ENCODE measurements around the gene CENPH. TPM values are rescaled to one million over a fixed set of nuclear protein-coding genes. Genes with fewer than 3 reads are reported as not detected.
"Not testable (repeated sequence)": the region's sequence is repeated elsewhere in the genome, so short reads cannot be mapped to it uniquely, and the experiment has no call there.

CENPH gene
- total and polyA plus RNA-seq, 4 experiments from 2014 or later: 6.1 to 8.3 (median 6.6) TPM

- peaks cover 19 to 27% (median 25%) of the 10 kb centered on the region in 4 donors for H3K4me1 Mint-ChIP-seq
- no peaks in the 10 kb centered on the region for H3K9me3 ChIP-seq (ENCODE audit: control insufficient read depth in 1 of 2, low read length in 2 of 2)
- no peaks in the 10 kb centered on the region for H3K27me3 ChIP-seq (ENCODE audit: insufficient read depth, low read length)
- no peaks in the 10 kb centered on the region for H3K27me3 Mint-ChIP-seq
- peaks cover 5 to 11% of the 10 kb centered on the region in 2 donors for H3K36me3 Mint-ChIP-seq
- no peaks in the 10 kb centered on the region for H3K36me3 ChIP-seq (ENCODE audit: insufficient read depth, low read length)
- ChIA-PET CTCF (ENCODE audit: partially characterized antibody) (interaction anchor here (1.0 to 1.3 kb wide), 3 partner anchors 8 to 126 kb away, joined by 4 to 5 read pairs (median 4); partner anchors contain the start of gene SLC30A5), POLR2A (ENCODE audit: partially characterized antibody) (interaction anchor here (8.0 kb wide), 1 partner anchor 14 kb away, joined by 81 read pairs; the partner anchor contains the start of gene CDK7)
- H3K4me1 ChIP-seq (ENCODE audit: insufficient read depth, low read length): peaks cover 22% of the 10 kb centered on the region
- peak overlapping the region in 1 of 8 donors; percentile 29 for H3K4me3 Mint-ChIP-seq
- intact Hi-C loops (cut with micrococcal nuclease): no loop called here
- H3K27ac ChIP-seq (ENCODE audit: low read depth, low read length): no peak overlapping the region
- H3K9me3 Mint-ChIP-seq: peaks cover 0 to 4% (median 0%) of the 10 kb centered on the region in 8 donors
- H3K27ac Mint-ChIP-seq: no peak overlapping the region
- no peak for DNase-seq
- H3K4me3 ChIP-seq (ENCODE audit: low read length in 2 of 2): no peak overlapping the region
Measured at GRCh38 chr5:69219939-69220338, 30.6 kb downstream of the CENPH start.

GRCh38 chr5:69220371-69220770 is 31.0 kb downstream of the CENPH start:
- H3K27me3 ChIP-seq (ENCODE audit: insufficient read depth, low read length); H3K27me3 Mint-ChIP-seq; H3K9me3 ChIP-seq (ENCODE audit: control insufficient read depth in 1 of 2, low read length in 2 of 2); DNase-seq; H3K27ac Mint-ChIP-seq; H3K36me3 ChIP-seq (ENCODE audit: insufficient read depth, low read length); H3K9me3 Mint-ChIP-seq; H3K4me3 ChIP-seq (ENCODE audit: low read length in 2 of 2); H3K27ac ChIP-seq (ENCODE audit: low read depth, low read length); intact Hi-C loops (cut with micrococcal nuclease): not testable (repeated sequence)
- H3K4me3 Mint-ChIP-seq: peak overlapping the region in 1 of 8 donors; percentile 29
- H3K4me1 ChIP-seq (ENCODE audit: insufficient read depth, low read length): peaks cover 22% of the 10 kb centered on the region
- peaks cover 19 to 27% (median 24%) of the 10 kb centered on the region in 4 donors for H3K4me1 Mint-ChIP-seq
- peaks cover 5 to 11% of the 10 kb centered on the region in 2 donors for H3K36me3 Mint-ChIP-seq
- ChIA-PET POLR2A (ENCODE audit: partially characterized antibody) (interaction anchor here (8.0 kb wide), 1 partner anchor 13 kb away, joined by 81 read pairs; the partner anchor contains the start of gene CDK7), CTCF (ENCODE audit: partially characterized antibody) (interaction anchor here (1.1 kb wide), 1 partner anchor 127 kb away, joined by 4 read pairs; the partner anchor contains the start of gene SLC30A5)

GRCh38 chr5:69220833-69221232 is 31.4 kb downstream of the CENPH start:
- not testable (repeated sequence) for H3K27ac Mint-ChIP-seq

GRCh38 chr5:69224520-69224919 is 35.1 kb downstream of the CENPH start:
- no peaks in the 10 kb centered on the region for H3K27me3 Mint-ChIP-seq
- no peak overlapping the region for H3K27ac Mint-ChIP-seq
- H3K27me3 ChIP-seq (ENCODE audit: insufficient read depth, low read length): no peaks in the 10 kb centered on the region
- intact Hi-C loops (cut with micrococcal nuclease): no loop called here
- peaks cover 13% of the 10 kb centered on the region for H3K36me3 ChIP-seq (ENCODE audit: insufficient read depth, low read length)
- H3K4me1 ChIP-seq (ENCODE audit: insufficient read depth, low read length): peaks cover 2% of the 10 kb centered on the region
- ChIA-PET POLR2A (ENCODE audit: partially characterized antibody) (interaction anchor here (0.6 kb wide), 1 partner anchor 138 kb away, joined by 3 read pairs; no protein-coding TSS in a partner anchor), CTCF (ENCODE audit: partially characterized antibody) (no interaction called here)
- peaks cover 5 to 10% of the 10 kb centered on the region in 2 donors for H3K36me3 Mint-ChIP-seq
- no peak for DNase-seq
- no peak overlapping the region for H3K4me3 Mint-ChIP-seq
- H3K9me3 Mint-ChIP-seq: peaks cover 0 to 1% (median 0%) of the 10 kb centered on the region in 8 donors
- no peak overlapping the region for H3K27ac ChIP-seq (ENCODE audit: low read depth, low read length)
- no peak overlapping the region for H3K4me3 ChIP-seq (ENCODE audit: low read length in 2 of 2)
- H3K4me1 Mint-ChIP-seq: peaks cover 0 to 6% (median 3%) of the 10 kb centered on the region in 4 donors
- H3K9me3 ChIP-seq (ENCODE audit: control insufficient read depth in 1 of 2, low read length in 2 of 2): no peaks in the 10 kb centered on the region

More at GRCh38 chr5:69220833-69221232, 31.4 kb downstream of the CENPH start:
- CTCF ChIA-PET (ENCODE audit: partially characterized antibody); H3K9me3 ChIP-seq (ENCODE audit: control insufficient read depth in 1 of 2, low read length in 2 of 2); DNase-seq; H3K27me3 Mint-ChIP-seq; H3K36me3 ChIP-seq (ENCODE audit: insufficient read depth, low read length); H3K27me3 ChIP-seq (ENCODE audit: insufficient read depth, low read length); intact Hi-C loops (cut with micrococcal nuclease); H3K27ac ChIP-seq (ENCODE audit: low read depth, low read length); H3K4me3 ChIP-seq (ENCODE audit: low read length in 2 of 2); H3K9me3 Mint-ChIP-seq; H3K4me3 Mint-ChIP-seq: not testable (repeated sequence)
- POLR2A ChIA-PET (ENCODE audit: partially characterized antibody): interaction anchor here (8.0 kb wide), 1 partner anchor 13 kb away, joined by 81 read pairs; the partner anchor contains the start of gene CDK7
- H3K4me1 Mint-ChIP-seq: peaks cover 19 to 26% (median 24%) of the 10 kb centered on the region in 4 donors
- peaks cover 5 to 13% of the 10 kb centered on the region in 2 donors for H3K36me3 Mint-ChIP-seq
- H3K4me1 ChIP-seq (ENCODE audit: insufficient read depth, low read length): peaks cover 22% of the 10 kb centered on the region

GRCh38 chr5:69225860-69226259 is 36.5 kb downstream of the CENPH start:
- H3K36me3 ChIP-seq (ENCODE audit: insufficient read depth, low read length): peaks cover 13% of the 10 kb centered on the region
- Mint-ChIP-seq H3K4me1 (peaks cover 0 to 4% (median 2%) of the 10 kb centered on the region in 4 donors), H3K27ac (no peak overlapping the region), H3K9me3 (no peaks in the 10 kb centered on the region), H3K27me3 (no peaks in the 10 kb centered on the region), H3K36me3 (peaks cover 0 to 13% of the 10 kb centered on the region in 2 donors), H3K4me3 (no peak overlapping the region)
- H3K4me1 ChIP-seq (ENCODE audit: insufficient read depth, low read length): no peaks in the 10 kb centered on the region
- ChIA-PET CTCF (ENCODE audit: partially characterized antibody) (no interaction called here), POLR2A (ENCODE audit: partially characterized antibody) (interaction anchor here (1.5 kb wide), 1 partner anchor 9 kb away, joined by 6 read pairs; the partner anchor contains the start of gene CDK7)
- intact Hi-C loops (cut with micrococcal nuclease): no loop called here
- H3K9me3 ChIP-seq (ENCODE audit: control insufficient read depth in 1 of 2, low read length in 2 of 2): no peaks in the 10 kb centered on the region
- no peak overlapping the region for H3K4me3 ChIP-seq (ENCODE audit: low read length in 2 of 2)
- H3K27me3 ChIP-seq (ENCODE audit: insufficient read depth, low read length): no peaks in the 10 kb centered on the region
- no peak overlapping the region for H3K27ac ChIP-seq (ENCODE audit: low read depth, low read length)
- DNase-seq: no peak

- CTCF ChIA-PET (ENCODE audit: partially characterized antibody): no interaction called here
Measured at GRCh38 chr5:69230181-69230580, 40.8 kb downstream of the CENPH start.

GRCh38 chr5:69231281-69231680 is 41.9 kb downstream of the CENPH start:
- Mint-ChIP-seq H3K27me3 (no peaks in the 10 kb centered on the region), H3K36me3 (peaks cover 0 to 18% of the 10 kb centered on the region in 2 donors), H3K4me3 (no peak overlapping the region), H3K4me1 (peaks cover 7 to 27% (median 14%) of the 10 kb centered on the region in 4 donors), H3K27ac (peak overlapping the region in 2 of 7 donors; percentile 16 to 24), H3K9me3 (no peaks in the 10 kb centered on the region)
- ChIA-PET POLR2A (ENCODE audit: partially characterized antibody) (interaction anchor here (7.8 kb wide), 1 partner anchor 12 kb away, joined by 81 read pairs; a partner anchor contains a TSS), CTCF (ENCODE audit: partially characterized antibody) (no interaction called here)
- Histone ChIP-seq H3K4me3 (ENCODE audit: low read length in 2 of 2) (no peak overlapping the region), H3K36me3 (ENCODE audit: insufficient read depth, low read length) (peaks cover 13% of the 10 kb centered on the region), H3K4me1 (ENCODE audit: insufficient read depth, low read length) (peaks cover 15% of the 10 kb centered on the region), H3K27me3 (ENCODE audit: insufficient read depth, low read length) (no peaks in the 10 kb centered on the region), H3K27ac (ENCODE audit: low read depth, low read length) (no peak overlapping the region), H3K9me3 (ENCODE audit: control insufficient read depth in 1 of 2, low read length in 2 of 2) (no peaks in the 10 kb centered on the region)
- intact Hi-C loops (cut with micrococcal nuclease): loop anchor here (5.0 kb wide), 1 partner anchor 189 kb away; no protein-coding TSS in a partner anchor
- DNase-seq: no peak

More at GRCh38 chr5:69230181-69230580, 40.8 kb downstream of the CENPH start:
- no peak for DNase-seq
- H3K27ac ChIP-seq (ENCODE audit: low read depth, low read length): no peak overlapping the region
- no peak overlapping the region for H3K4me3 Mint-ChIP-seq
- intact Hi-C loops (cut with micrococcal nuclease): loop anchor here (5.0 kb wide), 1 partner anchor 188 kb away; no protein-coding TSS in a partner anchor
- no peak overlapping the region for H3K27ac Mint-ChIP-seq
- H3K9me3 Mint-ChIP-seq: no peaks in the 10 kb centered on the region
- no peaks in the 10 kb centered on the region for H3K9me3 ChIP-seq (ENCODE audit: control insufficient read depth in 1 of 2, low read length in 2 of 2)
- peaks cover 1 to 16% (median 7%) of the 10 kb centered on the region in 4 donors for H3K4me1 Mint-ChIP-seq
- H3K27me3 Mint-ChIP-seq: no peaks in the 10 kb centered on the region
- peaks cover 13% of the 10 kb centered on the region for H3K36me3 ChIP-seq (ENCODE audit: insufficient read depth, low read length)
- POLR2A ChIA-PET (ENCODE audit: partially characterized antibody): interaction anchor here (7.8 kb wide), 1 partner anchor 11 kb away, joined by 81 read pairs; a partner anchor contains a TSS
- peaks cover 0 to 21% of the 10 kb centered on the region in 2 donors for H3K36me3 Mint-ChIP-seq
- peaks cover 5% of the 10 kb centered on the region for H3K4me1 ChIP-seq (ENCODE audit: insufficient read depth, low read length)
- no peaks in the 10 kb centered on the region for H3K27me3 ChIP-seq (ENCODE audit: insufficient read depth, low read length)
- no peak overlapping the region for H3K4me3 ChIP-seq (ENCODE audit: low read length in 2 of 2)
